Peyer's patch (tissue), 4 donors: ENCODE measurements around the gene SMYD3. TPM values are rescaled to one million over a fixed set of nuclear protein-coding genes. Genes with fewer than 3 reads are reported as not detected.
"Not testable (repeated sequence)": the region's sequence is repeated elsewhere in the genome, so short reads cannot be mapped to it uniquely, and the experiment has no call there.

Source experiments
- DNase-seq, 3 donors: peaks; one replicate each; pipeline ENCODE4 v3.0.0-alpha.2; 2017 to 2019
- H3K27ac ChIP-seq, 4 donors: fragments of 200-600 bp; sonication (generic); one replicate each; pipeline ENCODE4 v1.5.1; 2016 to 2019
- H3K27me3 ChIP-seq, 2 donors: fragments of 200-600 bp; sonication (generic); one replicate each; pipeline ENCODE4 v1.5.1; 2019
- H3K36me3 ChIP-seq, 3 donors: fragments of 200-600 bp; sonication (generic); one replicate each; pipeline ENCODE4 v1.5.1; 2016 to 2019
- H3K4me1 ChIP-seq, 4 donors: fragments of 200-600 bp; sonication (generic); one replicate each; pipeline ENCODE4 v1.5.1; 2016 to 2019
- H3K4me3 ChIP-seq, 4 donors: fragments of 200-600 bp; sonication (generic); 1 replicate in 3 of 4; 2 replicates in 1 of 4; pipeline ENCODE4 v1.5.1; 2016 to 2019; ENCODE audit warnings: mild to moderate bottlenecking in 1 of 4
- H3K9me3 ChIP-seq, 4 donors: fragments of 200-600 bp; sonication (generic); one replicate each; pipeline ENCODE4 v1.5.1; 2016 to 2019; ENCODE audit warnings: mild to moderate bottlenecking in 1 of 4
- CTCF ChIP-seq, 6 experiments: fragments of 450-650 bp in 4 of 6; fragments of 200-600 bp in 2 of 6; sonication (generic) in 1 of 6; IDR thresholded peaks; one replicate each; pipeline ENCODE4 v1.5.1; 2017 to 2019; ENCODE audit warnings: antibody characterized with exemption in 6 of 6, mild to moderate bottlenecking in 3 of 6, moderate library complexity in 1 of 6
- POLR2A ChIP-seq, 2 donors: fragments of 450-650 bp; IDR thresholded peaks; one replicate each; pipeline ENCODE4 v1.5.1; 2017; ENCODE audit warnings: antibody characterized with exemption in 2 of 2, mild to moderate bottlenecking in 2 of 2, moderate library complexity in 2 of 2
- total RNA-seq, 4 donors: library from RNA; depleted of rRNA; stranded (reverse); fragments of >200 nt; gene quantifications; one replicate each; pipeline ENCODE4 v1.1.0, GENCODE V29; 2016

Gene SMYD3
- total RNA-seq, 4 donors from 2014 or later: 19.8 to 55.3 (median 26.9) TPM

GRCh38 chr1:246364415-246364941, 142.6 kb downstream of the SMYD3 start:
- Histone ChIP-seq H3K27me3 (no peaks in the 10 kb centered on the region), H3K9me3 (no peaks in the 10 kb centered on the region), H3K4me3 (no peak overlapping the region), H3K4me1 (no peaks in the 10 kb centered on the region), H3K36me3 (no peaks in the 10 kb centered on the region), H3K27ac (no peak overlapping the region)
- no peak for TF ChIP-seq CTCF (IDR thresholded peaks at IDR 0.05)
- TF ChIP-seq POLR2A (IDR thresholded peaks at IDR 0.05): no peak
- DNase-seq: no peak

- not testable (repeated sequence) for H3K9me3 ChIP-seq, H3K27ac ChIP-seq, H3K4me1 ChIP-seq, H3K4me3 ChIP-seq, H3K27me3 ChIP-seq, DNase-seq, H3K36me3 ChIP-seq
These were observed 150.0 kb downstream of the SMYD3 start for GRCh38 chr1:246357014-246357598.

- H3K36me3 ChIP-seq: no peaks in the 10 kb centered on the region
- no peaks in the 10 kb centered on the region for H3K27me3 ChIP-seq
- H3K9me3 ChIP-seq: peaks cover 0 to 4% (median 0%) of the 10 kb centered on the region in 4 donors
- DNase-seq: no peak
- H3K4me3 ChIP-seq: no peak overlapping the region
- no peak overlapping the region for H3K27ac ChIP-seq
- TF ChIP-seq CTCF (IDR thresholded peaks at IDR 0.05): no peak
- no peak for TF ChIP-seq POLR2A (IDR thresholded peaks at IDR 0.05)
- H3K4me1 ChIP-seq: no peaks in the 10 kb centered on the region
These were observed 151.5 kb downstream of the SMYD3 start for GRCh38 chr1:246355411-246356230.

- H3K36me3 ChIP-seq: no peaks in the 10 kb centered on the region
- H3K27ac ChIP-seq: no peak overlapping the region
- H3K4me3 ChIP-seq: no peak overlapping the region
- H3K27me3 ChIP-seq: no peaks in the 10 kb centered on the region
- TF ChIP-seq CTCF (IDR thresholded peaks at IDR 0.05) (no peak), POLR2A (IDR thresholded peaks at IDR 0.05) (no peak)
- H3K9me3 ChIP-seq: no peaks in the 10 kb centered on the region
- DNase-seq: no peak
- H3K4me1 ChIP-seq: no peaks in the 10 kb centered on the region
These were observed 155.4 kb downstream of the SMYD3 start for GRCh38 chr1:246351721-246352120.

GRCh38 chr1:246350745-246351144, 156.3 kb downstream of the SMYD3 start:
- Histone ChIP-seq H3K36me3 (no peaks in the 10 kb centered on the region), H3K4me1 (no peaks in the 10 kb centered on the region), H3K27ac (no peak overlapping the region), H3K27me3 (no peaks in the 10 kb centered on the region), H3K4me3 (no peak overlapping the region), H3K9me3 (no peaks in the 10 kb centered on the region)
- DNase-seq: no peak
- TF ChIP-seq CTCF (IDR thresholded peaks at IDR 0.05) (no peak), POLR2A (IDR thresholded peaks at IDR 0.05) (no peak)

GRCh38 chr1:246343937-246344336, 163.1 kb downstream of the SMYD3 start:
- TF ChIP-seq POLR2A (IDR thresholded peaks at IDR 0.05): no peak
- TF ChIP-seq CTCF (IDR thresholded peaks at IDR 0.05): no peak
- no peaks in the 10 kb centered on the region for H3K4me1 ChIP-seq
- no peaks in the 10 kb centered on the region for H3K27me3 ChIP-seq
- H3K4me3 ChIP-seq: no peak overlapping the region
- H3K27ac ChIP-seq: no peak overlapping the region
- no peaks in the 10 kb centered on the region for H3K9me3 ChIP-seq
- no peak for DNase-seq
- no peaks in the 10 kb centered on the region for H3K36me3 ChIP-seq
